ENCODE data around the gene AP5S1.
A peak's percentile ranks its signal among the peaks of the same experiment; 100 is the strongest.
"Not testable (repeated sequence)": the region's sequence is repeated elsewhere in the genome, so short reads cannot be mapped to it uniquely, and the experiment has no call there.

AP5S1 gene

GRCh38 chr20:3794168-3794567, 26.2 kb upstream of the AP5S1 start:
- not testable (repeated sequence) for DNase-seq

DNA sequence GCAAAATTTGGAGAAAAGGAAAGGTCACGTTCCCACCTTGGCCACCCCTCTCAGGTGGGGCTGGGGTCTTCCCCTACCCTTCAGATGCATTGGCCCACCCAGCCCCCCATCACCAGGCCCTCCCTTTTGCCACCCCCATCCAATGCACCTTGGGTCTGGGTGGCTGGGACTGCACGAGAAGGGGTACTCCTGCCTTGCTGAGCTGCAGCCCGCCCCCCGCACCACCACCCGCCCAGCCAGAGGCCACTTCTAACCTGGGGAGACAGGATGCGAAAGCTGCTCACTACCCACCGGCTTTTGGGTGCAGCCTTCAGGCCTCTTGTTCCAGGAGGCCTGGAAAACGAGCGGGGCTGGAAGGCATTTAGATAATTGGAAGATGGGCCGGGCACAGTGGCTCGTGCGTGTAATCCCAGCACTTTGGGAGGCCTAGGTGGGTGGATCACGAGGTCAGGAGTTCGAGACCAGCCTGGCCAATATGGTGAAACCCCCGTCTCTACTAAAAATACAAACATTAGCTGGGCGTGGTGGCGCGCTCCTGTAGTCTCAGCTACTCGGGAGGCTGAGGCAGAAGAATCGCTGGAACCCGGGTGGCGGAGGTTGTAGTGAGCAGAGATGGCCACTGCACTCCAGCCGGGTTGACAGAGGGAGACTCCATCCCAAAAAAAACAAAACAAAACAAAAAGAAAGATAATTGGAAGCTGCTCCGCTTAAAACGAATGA, 25.5 kb upstream of the AP5S1 start:
- no peak for DNase-seq

DNA sequence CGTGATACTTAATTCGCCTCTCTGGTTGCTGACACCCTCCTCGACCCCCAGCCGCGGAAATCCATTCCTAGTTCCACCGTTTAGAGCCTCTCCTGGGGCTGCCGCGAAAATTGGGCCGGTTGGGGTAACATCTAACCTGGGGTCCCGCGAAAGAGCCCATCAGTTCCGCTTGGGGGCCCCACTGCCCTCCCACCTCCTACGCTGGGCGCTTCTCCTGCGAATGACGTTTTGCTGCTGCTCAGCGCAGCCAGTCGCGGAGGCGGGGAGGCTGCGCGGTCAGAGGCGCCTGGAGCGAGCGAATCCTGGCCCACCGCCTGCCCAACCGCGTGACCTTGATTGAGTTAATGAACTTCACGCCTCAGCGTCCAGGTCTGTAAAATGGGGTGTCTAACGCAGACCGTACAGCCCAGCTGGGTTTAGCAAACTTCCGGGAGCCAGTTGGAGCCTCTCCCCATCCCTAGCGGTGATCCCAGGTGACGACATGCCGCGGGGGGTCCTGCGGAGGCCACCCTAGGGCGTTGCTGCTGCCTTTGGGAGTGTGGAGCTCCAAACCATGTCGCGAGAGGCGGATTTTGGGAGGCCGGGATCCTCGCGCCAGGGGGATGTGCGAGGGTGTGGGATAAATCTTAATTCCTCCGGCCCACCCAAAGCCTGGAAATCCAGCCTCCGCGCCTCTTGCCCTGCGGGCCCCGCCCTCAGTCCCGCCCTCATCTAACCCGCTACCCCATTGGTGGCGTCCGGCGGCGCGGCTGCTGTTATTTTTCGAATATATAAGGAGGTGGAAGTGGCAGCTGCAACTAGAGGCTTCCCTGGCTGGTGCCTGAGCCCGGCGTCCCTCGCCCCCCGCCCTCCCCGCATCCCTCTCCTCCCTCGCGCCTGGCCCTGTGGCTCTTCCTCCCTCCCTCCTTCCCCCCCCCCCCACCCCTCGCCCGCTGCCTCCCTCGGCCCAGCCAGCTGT, 24.6 kb upstream of the AP5S1 start, which contains the start of gene CDC25B:
CDC25B (plus strand) TSS at position 800 of the 958 bp plus-strand sequence. CDS start 222 bp downstream, outside the sequence.
- peak; percentile 67 for DNase-seq

DNA sequence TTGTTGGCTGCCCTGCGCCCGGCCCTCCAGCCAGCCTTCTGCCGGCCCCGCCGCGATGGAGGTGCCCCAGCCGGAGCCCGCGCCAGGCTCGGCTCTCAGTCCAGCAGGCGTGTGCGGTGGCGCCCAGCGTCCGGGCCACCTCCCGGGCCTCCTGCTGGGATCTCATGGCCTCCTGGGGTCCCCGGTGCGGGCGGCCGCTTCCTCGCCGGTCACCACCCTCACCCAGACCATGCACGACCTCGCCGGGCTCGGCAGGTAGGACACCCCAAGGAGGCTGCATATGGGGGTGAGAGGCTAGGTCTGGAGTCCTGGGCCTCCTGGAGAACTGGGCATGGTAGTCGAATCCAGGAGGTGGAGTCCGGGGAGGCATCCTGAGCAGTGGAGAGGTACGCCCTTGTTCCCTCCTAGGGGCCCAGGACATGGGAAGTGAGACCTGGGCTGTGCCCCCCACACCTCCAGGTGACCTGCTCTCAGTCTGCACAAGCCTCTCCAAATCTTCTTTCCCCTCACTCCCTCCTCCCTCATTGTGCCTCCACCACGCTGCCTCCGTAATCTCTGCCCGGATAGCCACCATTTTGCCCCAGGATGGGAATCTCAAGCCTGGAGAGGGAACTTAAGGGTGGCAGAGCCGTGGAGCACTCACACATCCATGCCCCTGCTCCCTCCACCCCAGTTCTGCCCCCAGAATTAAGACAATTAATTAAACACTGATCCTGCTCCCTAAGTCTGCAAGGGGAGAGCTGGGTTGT, 23.7 kb upstream of the AP5S1 start:
- no peak for DNase-seq

DNA sequence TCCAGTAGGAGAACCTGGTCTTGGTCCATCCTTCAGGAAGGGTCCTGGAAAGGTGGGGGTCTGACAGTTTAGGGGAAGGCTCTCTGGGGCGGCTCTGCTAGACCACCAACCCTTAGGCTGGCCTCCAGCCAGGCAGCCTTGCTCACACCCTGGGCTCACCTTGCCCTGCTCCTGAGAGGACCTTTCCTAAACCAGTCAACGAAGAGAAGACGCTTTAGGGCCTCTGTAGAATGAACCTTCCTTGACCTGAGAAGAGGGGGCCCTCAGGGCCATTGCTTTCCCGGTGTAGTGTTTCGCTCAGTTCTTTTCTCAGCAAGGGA, 23.2 kb upstream of the AP5S1 start:
- no peak for DNase-seq

- DNase-seq: no peak
Observed at GRCh38 chr20:3797592-3798372, 22.6 kb upstream of the AP5S1 start.

GRCh38 chr20:3798373-3798768, 22.0 kb upstream of the AP5S1 start:
- DNase-seq: no peak

- no peak for DNase-seq
Observed at GRCh38 chr20:3798908-3799248, 21.5 kb upstream of the AP5S1 start.

DNA sequence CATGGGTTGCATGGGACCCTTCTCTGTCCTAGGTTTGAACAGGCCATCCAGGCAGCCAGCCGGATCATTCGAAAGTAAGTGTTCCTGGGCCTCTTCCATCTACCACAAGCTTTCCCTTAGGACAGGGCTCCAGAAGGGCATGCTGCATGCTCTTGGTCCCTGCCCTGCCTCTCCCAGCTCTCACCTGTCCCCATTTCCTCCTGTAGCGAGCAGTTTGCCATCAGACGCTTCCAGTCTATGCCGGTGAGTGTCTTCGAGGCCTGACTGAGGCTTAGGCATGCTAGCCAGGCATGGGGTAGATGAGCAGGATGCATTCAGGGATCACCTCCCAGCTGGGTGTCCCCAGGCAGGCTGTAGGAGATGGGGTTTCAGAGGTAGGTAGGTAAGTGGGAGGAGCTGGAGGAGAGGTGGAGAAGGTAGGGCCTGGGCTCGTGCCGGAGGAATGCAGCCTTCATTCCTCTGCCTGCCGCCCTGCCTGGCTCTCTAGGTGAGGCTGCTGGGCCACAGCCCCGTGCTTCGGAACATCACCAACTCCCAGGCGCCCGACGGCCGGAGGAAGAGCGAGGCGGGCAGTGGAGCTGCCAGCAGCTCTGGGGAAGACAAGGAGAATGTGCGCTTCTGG, 20.0 kb upstream of the AP5S1 start:
- no peak for DNase-seq

GRCh38 chr20:3800878-3801260, 19.5 kb upstream of the AP5S1 start:
- DNase-seq: no peak

GRCh38 chr20:3801299-3801698, 19.0 kb upstream of the AP5S1 start:
- no peak for DNase-seq

GRCh38 chr20:3801846-3802245, 18.5 kb upstream of the AP5S1 start:
- no peak for DNase-seq

DNA sequence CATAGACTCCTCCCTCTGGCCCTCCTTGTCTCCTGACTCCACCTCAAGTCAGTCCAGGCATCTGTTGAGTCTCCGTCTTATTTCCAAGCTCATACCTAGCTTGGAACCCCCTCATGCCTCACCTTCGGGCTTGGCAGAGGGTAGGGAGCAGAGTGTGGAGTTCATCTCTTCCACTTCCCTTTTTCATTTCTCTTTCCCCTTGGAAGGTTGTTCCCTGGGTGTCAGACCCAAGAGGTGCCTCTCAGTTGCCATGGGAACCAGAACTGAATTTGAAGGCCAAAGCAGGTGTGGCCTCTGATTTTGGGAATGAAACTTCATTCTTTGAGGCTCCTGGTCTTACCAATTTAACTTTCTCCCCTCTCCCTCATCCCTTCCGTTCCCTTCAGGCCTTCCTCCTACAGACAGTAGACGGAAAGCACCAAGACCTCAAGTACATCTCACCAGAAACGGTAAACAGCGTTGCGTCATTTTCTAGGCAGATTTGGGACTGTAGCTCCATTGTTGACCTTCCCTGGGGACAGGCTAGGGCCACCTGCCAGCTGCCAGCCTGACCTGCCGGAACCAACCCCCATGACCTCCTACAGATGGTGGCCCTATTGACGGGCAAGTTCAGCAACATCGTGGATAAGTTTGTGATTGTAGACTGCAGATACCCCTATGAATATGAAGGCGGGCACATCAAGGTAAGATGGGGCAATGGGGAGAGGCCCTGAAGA, 17.7 kb upstream of the AP5S1 start:
- no peak for DNase-seq

- DNase-seq: no peak
Observed at GRCh38 chr20:3803289-3803688, 17.1 kb upstream of the AP5S1 start.

DNA sequence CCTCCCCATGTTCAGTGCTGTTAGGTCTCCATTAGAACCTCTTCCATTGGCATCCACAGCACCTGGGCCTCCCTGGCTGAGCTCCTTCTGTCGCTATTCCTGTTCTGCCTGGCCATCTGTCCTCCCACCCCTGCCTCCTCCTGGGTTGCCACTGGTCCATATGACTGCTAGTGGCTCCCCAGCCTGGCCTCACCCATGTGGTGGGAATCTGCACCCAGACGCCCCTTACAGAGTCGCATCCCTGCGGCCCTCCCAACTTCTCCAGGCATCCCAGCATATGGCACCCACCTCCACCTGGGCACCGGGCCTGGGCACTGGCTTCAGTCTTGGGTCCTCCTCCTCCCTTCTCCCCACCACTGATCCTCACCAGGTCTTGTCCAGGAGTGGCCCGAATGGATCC, 16.5 kb upstream of the AP5S1 start:
- no peak for DNase-seq

DNA sequence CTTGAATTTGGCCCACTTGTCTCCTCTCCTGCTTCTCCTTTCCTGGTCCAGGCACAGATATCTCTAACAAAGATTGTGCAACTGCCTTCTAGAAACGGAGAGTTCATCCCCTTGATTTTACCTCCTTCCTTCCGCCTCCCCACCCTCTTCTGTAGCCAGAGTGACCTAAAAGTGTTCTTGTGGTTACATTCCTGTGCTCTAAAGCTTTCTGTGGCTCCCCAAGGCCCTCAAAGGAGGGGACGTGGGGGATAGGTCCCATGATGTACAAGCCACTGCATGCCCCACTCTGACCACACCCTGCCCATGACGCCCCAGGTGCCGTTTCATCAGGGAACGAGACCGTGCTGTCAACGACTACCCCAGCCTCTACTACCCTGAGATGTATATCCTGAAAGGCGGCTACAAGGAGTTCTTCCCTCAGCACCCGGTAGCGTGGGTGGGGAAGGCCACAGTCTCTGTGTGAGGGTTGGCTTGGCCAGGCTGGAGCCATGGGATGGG, 16.0 kb upstream of the AP5S1 start:
- no peak for DNase-seq

- DNase-seq: no peak
Observed at GRCh38 chr20:3804781-3805180, 15.6 kb upstream of the AP5S1 start.

GRCh38 chr20:3808544-3808943, 11.8 kb upstream of the AP5S1 start:
- DNase-seq: no peak

DNA sequence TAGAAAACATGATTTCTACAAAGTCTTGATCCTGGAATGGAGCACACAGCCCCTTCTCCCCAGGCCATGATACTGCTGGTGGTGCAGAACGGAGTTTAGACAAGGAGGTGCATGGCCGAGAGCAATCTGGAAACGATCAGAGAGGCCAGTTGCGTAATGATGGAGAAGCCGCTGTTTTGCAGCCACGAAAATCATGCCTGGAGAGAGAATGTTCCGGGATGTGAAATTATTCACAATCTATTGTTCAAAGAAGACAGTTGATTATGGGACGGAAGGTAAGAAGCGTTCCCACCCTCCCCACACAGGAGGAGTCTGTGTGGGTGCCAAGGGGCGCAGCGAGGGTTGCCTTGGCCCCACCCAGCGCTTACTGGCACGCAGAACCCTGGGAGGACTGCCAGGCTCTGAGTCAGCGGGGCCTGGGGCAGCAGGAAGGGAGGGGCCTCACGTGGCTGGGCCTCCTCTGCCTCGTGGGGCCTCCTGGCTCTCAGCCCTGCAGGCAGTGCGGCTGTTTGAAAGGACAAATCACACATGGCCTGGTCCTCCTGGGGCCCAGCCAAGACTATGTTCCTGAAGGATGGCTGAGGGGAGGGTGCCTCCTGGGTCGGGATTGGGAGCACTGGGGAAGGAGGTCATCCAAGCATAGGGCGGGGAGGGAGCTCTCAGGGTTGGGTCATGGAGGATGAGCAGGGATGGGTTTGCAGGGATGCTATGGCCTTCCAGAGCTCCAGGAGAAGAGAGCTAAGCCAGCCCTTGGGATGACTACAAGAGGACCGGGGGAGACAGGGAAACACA, 8.7 kb upstream of the AP5S1 start:
- peak; percentile 89 for DNase-seq

DNA sequence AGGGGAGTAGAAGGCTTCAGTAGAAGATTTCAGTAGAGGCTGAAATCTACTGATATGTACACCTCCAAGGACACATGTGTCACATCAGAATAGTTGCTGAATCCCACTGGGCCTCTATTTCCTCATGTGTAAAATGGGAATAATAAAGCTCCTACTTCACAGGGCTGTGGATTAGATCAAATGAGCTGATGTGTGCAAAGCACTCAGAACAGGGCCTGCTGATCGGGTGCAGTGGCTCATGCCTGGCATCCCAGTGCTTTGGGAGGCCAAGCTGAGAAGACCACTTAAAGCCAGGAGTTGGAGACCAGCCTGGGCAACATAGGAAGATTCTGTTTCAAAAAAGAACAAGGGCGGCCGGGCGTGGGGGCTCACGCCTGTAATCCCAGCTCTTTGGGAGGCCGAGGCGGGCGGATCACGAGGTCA, 8.1 kb upstream of the AP5S1 start:
- DNase-seq: no peak

All from KG1 (cell line).